GM18870 (cell line): ENCODE results near the gene MRPL12.

Experiments used
- ATAC-seq: cut with Tn5 transposase; IDR thresholded peaks from one replicate; pipeline ENCODE4 v1.9.1; 2021; ENCODE audit warnings: moderate library complexity; ENCODE audit not compliant: unreplicated experiment

Gene MRPL12

GRCh38 chr17:81715107-81715871, 12.1 kb downstream of the MRPL12 start:
- no peak for ATAC-seq

- ATAC-seq, result no peak
Observed at GRCh38 chr17:81715872-81716673, 12.9 kb downstream of the MRPL12 start.

- ATAC-seq, result no peak
Observed at GRCh38 chr17:81716674-81716996, 13.5 kb downstream of the MRPL12 start.

GRCh38 chr17:81717049-81717765, 14.0 kb downstream of the MRPL12 start:
- ATAC-seq, result no peak

- no peak for ATAC-seq
Observed at GRCh38 chr17:81717766-81718089, 14.6 kb downstream of the MRPL12 start.

GRCh38 chr17:81719410-81720266, 16.5 kb downstream of the MRPL12 start:
- ATAC-seq, result no peak

GRCh38 chr17:81720267-81721071, 17.3 kb downstream of the MRPL12 start:
- no peak for ATAC-seq

GRCh38 chr17:81722184-81723120, 19.3 kb downstream of the MRPL12 start:
- ATAC-seq, result no peak

- no peak for ATAC-seq
Observed at GRCh38 chr17:81723651-81724209, 20.6 kb downstream of the MRPL12 start.

- no peak for ATAC-seq
Observed at GRCh38 chr17:81725439-81725838, 22.3 kb downstream of the MRPL12 start.

- ATAC-seq, result no peak
Observed at GRCh38 chr17:81726004-81726403, 22.8 kb downstream of the MRPL12 start.

- ATAC-seq, result no peak
Observed at GRCh38 chr17:81727324-81728031, 24.3 kb downstream of the MRPL12 start.

GRCh38 chr17:81733507-81734404, 30.6 kb downstream of the MRPL12 start:
- no peak for ATAC-seq

GRCh38 chr17:81734405-81735263, 31.5 kb downstream of the MRPL12 start:
- no peak for ATAC-seq

GRCh38 chr17:81735264-81736102, 32.3 kb downstream of the MRPL12 start:
- no peak for ATAC-seq
